NCI-H748 (cell line): ENCODE measurements around the gene CSGALNACT2.
"Not testable (repeated sequence)": the region's sequence is repeated elsewhere in the genome, so short reads cannot be mapped to it uniquely, and the experiment has no call there.

Experiments
- DNase-seq: peaks from one replicate; lab custom pipeline; 2025; ENCODE audit not compliant: unreplicated experiment; lab: John Stamatoyannopoulos, UW

CSGALNACT2 gene, protein sequence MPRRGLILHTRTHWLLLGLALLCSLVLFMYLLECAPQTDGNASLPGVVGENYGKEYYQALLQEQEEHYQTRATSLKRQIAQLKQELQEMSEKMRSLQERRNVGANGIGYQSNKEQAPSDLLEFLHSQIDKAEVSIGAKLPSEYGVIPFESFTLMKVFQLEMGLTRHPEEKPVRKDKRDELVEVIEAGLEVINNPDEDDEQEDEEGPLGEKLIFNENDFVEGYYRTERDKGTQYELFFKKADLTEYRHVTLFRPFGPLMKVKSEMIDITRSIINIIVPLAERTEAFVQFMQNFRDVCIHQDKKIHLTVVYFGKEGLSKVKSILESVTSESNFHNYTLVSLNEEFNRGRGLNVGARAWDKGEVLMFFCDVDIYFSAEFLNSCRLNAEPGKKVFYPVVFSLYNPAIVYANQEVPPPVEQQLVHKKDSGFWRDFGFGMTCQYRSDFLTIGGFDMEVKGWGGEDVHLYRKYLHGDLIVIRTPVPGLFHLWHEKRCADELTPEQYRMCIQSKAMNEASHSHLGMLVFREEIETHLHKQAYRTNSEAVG

DNA sequence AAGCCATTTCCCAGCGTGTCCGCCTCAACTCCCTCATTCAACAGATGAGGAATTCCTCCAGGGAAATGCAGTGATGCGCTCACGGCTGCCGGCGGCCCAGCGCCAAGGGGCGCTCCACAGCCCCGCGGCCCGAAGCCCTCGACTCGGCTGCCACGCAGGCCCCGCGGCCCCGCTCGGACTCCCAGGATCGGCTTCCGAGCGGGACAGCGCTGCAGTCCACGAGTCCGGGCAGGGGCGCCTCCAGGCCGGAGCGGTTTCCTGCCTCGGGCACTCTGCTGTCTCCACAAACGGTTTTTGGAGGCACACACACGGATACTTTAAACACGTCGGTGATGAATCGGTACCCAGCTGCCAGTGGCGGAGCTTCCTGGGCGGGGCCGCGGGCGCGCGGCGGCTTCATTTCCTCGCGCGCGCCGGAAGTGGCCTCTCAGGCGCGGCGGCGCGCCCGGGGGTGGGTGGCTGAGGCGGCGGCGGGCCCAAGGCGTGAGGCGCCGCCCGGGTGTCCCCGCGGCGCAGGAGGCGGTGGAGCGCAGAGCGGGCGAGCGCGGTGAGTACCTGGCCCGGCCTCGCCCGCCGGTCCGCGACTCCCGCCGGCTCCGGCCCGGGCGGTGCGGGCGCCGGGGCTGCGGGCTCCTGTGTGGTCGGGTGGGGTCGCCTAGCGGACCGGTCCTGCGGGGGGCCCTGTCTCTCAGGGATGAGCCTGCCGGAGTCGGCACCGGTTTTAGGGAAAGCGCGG is at the start of gene CSGALNACT2:
Gene CSGALNACT2, plus strand, starts transcription at position 425 of the 736 bp plus-strand sequence. CDS start 16,705 bp downstream, outside the sequence.
- peak; percentile 89 for DNase-seq

DNA sequence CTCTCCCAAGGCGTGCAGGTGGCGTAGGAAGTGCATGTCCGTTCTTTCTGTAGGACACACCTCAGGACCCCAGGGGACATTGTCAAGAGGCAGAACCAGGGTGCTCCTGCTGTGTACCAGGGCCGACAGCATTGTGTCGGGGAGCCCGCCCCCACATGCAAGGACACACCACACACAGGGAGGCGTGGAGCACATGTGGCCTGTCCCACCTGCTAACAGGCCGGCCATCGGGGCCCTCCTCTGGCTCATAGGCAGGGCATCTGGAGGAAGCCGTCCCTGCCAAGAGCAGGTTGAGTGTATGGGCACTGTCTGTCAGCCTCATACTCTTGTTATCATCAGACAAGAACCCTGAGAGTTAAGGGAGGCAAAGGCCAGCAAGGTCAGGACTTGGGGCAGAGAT is 48.7 kb upstream of the CSGALNACT2 start:
- DNase-seq = no peak

DNA sequence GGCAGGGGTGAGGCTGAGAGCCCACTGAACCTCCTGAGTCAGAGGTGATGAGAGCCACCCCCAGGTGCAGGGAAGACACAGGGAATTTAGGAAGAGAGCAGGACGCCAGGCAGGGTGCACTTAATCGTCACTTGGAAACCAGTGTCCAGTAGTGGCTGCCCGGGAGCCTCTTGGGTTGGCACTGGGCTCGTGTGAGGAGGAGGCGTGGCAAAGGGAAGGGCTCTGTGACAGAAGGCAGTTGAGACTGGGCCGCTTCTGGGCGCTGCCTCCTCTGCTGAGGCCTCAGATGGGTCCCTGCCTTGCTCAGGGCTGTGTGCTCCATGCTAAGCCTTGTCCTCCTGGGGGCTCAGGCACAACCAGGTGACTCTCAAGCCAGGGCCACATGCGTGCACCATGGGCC is 48.1 kb upstream of the CSGALNACT2 start:
- no peak for DNase-seq

DNA sequence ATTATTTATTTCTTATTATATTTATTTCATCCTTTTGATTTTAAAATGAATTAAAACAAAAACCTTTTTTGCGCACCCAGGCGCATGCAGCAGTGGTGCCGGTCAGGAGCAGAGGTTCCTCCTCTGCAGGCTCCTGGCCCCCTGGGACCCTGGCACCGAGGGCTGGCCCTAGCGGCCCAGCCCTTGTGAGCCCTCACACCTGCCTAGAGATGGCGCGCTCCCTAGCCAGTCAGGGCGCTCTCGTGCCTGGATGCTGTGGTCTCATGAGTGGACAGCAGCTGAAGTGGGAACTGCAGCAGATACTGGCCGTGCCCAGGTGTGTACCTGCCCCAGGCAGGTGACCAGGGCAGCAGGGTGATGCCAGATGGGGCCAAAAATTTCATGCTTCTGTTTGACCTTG is 47.6 kb upstream of the CSGALNACT2 start:
- DNase-seq = peak; percentile 4

DNA sequence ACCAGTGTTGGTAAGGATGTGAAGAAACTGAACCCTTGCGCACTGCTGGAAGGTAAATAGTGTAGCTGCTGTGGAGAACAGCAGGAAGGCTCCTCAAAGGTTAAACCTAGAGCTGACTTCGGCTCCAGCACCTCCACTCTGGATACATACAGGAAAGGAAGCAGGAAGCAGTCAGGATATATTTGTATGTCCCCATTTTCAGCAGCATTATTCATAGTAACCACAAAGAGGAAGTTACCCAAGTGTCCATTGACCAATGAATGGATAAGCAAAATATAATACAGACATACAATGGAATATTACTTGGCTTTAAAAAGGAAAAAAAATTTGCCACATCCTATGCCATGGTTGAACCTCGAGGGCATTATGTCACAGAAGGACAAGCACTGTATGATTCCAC is 46.4 kb upstream of the CSGALNACT2 start:
- DNase-seq = no peak

DNA sequence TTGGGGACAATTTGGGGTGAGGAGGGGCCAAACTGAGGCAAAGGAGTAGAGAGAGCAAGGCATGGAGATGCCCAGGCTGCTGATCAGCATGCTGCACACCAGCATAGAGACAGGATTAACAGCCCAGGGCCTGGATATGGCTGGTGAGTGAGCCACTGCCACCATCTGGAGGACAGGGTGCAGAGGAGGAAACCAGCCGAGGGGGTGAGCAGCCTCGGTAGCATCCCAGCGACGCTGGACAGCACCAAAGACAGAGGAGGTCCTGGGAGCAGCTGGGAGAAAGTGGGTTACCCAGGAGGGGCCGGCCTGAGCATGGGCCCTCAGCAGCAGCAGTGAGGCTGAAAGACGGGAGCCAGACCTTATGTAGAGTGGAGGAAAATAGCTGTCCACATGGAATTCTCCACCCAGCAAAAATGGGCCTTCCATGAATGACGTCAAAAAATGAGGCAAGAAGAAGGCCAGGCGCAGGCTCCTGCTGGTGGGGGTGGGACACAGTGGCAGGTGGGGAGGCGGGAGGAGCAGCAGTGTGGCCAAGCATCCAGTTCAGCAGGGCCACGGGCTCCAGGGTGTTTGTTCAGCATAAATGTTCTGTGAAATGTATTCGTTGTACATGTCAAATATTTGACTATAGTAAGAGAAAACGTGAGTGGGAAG is 44.7 kb upstream of the CSGALNACT2 start:
- peak; percentile 53 for DNase-seq

DNA sequence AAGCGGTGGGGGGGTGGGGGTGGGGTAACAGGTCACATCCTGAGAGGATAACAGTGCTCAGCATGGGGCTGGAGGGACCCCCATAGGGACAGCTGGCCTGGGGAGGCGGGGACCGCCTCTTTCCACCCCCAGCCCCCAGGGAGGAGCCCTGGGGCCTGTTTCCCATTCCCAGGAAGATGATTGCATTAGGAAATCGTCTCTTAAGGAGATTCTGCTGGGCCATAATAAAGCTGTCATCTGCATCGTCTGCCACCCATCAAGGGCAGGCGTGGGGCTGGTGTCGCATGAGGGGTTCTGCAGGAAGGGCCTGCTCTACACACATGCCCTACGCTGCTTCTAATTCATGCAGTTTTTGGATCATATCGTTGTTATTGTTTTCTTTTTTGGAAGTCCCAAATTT is 44.2 kb upstream of the CSGALNACT2 start:
- no peak for DNase-seq

DNA sequence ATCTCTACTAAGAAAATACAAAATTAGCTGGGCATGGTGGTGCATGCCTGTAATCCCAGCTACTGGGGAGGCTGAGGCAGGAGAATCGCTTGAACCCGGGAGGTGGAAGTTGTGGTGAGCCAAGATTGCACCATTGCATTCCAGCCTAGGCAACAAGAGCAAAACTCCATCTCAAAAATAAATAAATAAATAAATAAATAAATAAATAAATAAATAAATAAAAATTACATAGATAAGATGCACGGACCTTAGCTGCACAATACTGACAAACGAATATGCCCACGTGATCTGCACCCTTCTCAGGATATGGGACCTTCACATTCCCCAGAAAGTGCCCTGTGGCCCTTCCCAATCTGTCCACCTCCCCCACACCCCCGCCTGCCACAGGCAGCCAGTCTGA is 38.9 kb upstream of the CSGALNACT2 start:
- DNase-seq = not testable (repeated sequence)

DNA sequence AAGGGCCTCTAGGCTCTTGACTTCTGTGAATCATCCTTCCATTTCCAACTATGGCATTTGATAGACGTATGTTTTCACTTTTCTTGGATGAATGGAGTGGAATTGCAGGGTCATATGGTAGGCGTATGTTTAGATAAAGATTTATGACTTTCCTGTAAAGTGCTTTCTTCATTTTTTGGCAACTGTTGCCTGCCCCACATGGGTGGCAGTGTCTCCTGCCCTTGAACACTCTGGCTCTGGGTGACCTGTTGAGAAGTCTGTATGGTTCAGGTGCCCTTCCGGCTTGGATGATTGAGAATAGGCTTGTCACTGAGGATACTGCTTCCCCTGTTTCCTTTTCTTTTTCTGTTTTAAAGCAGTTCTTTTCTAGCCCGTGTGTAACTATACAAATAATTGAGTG is 38.3 kb upstream of the CSGALNACT2 start:
- no peak for DNase-seq

DNA sequence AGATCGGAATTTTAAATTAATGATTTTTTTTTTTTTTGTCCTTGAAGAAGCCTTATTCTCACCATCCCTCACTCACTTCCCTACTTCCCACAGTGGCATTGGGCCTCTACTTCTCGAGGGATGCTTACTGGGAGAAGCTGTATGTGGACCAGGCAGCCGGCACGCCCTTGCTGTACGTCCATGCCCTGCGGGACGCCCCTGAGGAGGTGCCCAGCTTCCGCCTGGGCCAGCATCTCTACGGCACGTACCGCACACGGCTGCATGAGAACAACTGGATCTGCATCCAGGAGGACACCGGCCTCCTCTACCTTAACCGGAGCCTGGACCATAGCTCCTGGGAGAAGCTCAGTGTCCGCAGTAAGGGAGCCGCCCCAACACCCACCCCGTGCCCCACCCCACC is 37.9 kb upstream of the CSGALNACT2 start:
- DNase-seq = no peak

DNA sequence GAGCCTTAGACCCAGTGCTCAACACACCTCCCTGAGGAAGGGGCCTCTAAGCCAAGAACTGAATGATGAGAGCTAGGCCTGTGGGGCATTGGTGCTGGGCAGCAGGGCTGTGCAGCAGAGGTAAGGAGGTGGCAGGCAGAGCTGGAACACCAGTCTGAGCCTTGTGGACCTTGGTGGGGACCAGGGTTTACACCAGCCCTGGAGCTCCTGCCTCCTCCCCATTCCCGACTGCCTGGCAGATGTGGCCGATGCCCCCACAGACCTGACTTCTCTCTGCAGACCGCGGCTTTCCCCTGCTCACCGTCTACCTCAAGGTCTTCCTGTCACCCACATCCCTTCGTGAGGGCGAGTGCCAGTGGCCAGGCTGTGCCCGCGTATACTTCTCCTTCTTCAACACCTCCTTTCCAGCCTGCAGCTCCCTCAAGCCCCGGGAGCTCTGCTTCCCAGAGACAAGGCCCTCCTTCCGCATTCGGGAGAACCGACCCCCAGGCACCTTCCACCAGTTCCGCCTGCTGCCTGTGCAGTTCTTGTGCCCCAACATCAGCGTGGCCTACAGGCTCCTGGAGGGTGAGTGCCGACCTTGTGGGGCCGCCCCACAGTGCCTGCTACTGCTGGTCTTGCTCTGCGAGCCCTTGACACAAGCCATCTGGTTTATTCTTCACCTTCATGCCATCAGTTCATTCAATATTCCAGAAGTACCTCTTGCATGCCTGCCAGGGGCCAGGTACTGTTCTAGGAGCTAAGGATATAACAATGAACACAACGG is 36.0 kb upstream of the CSGALNACT2 start:
- DNase-seq = no peak

DNA sequence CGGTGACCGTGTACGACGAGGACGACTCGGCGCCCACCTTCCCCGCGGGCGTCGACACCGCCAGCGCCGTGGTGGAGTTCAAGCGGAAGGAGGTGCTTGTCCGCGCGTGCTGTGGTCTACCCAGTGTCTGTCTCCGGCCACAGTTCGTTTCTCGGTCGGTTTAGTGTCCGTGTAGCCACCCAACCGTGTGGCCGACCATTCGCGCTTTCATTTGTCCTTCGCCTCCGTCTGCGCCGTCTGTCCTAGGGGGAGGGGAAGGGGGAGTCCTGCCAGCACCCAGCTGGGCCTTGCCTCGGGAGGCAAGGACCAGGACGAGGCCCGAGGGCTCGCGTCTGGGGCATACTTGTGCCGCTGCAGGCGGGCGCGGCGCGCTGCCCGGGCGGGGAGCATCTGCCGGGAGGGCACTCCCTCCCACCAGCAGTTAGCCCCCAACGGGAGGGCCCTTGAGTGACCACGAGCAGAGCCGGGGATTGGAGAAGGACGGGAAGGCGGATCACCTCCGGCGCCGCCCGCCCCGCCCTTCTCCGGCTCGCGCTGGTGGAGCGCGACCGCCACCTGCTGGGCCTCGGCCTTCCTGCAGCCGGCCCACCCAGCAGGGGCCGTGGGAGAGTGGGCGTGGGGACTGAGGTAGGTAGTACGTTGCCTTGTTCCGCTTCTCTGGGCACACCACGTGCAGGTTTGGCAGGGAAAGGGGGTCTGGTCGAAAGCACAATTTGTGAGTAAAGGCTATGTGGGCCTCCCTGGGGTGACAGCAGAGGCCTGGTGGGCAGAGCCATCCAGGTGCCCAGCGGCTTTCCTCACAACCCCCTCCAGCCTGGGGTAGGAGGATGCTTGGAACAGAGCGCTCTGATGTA is 32.9 kb upstream of the CSGALNACT2 start:
- peak; percentile 88 for DNase-seq

DNA sequence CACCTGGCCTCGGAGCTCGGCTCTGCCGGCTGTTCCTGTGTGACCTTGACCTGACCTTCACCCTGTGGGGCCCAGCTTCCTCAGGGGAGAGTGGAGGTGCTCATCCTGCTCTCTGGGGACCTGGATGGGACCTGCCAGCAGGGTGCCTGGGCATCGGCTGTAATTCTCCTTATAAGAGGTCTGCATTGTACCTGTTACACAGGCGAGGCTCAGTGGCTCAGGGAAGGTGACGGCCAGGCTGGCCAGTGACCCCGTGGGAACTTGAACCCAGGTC is 32.4 kb upstream of the CSGALNACT2 start:
- no peak for DNase-seq

DNA sequence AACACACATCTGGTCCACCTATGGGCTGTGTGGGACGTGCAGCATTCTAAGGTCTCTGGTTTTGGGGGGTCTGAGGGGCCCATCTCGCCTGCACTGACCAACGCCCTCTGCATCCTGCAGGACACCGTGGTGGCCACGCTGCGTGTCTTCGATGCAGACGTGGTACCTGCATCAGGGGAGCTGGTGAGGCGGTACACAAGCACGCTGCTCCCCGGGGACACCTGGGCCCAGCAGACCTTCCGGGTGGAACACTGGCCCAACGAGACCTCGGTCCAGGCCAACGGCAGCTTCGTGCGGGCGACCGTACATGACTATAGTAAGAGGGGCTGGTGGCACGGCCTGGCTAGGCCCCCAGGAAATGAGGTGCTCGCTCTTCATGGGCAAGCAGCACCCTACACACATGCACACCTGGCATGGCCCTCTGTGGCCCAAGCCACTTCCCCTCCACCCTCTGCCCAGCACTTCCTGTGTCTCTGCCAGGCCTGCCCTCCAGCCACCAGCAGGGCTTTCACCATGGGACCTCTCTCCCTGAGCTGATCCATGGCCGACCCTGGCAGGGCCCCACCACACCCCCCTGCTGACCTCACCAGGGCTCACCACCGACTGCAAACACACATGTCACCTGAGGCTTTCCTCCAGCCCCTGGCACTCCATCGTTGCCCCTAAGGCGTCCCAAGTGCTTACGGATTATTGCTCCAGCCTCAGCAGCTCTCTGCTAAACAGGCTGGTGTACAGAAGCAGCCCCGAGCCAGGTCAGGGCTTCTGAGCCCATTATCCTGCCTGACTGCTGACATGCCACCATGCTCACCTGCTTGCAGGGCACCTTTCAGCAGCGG is 31.8 kb upstream of the CSGALNACT2 start:
- DNase-seq = no peak

DNA sequence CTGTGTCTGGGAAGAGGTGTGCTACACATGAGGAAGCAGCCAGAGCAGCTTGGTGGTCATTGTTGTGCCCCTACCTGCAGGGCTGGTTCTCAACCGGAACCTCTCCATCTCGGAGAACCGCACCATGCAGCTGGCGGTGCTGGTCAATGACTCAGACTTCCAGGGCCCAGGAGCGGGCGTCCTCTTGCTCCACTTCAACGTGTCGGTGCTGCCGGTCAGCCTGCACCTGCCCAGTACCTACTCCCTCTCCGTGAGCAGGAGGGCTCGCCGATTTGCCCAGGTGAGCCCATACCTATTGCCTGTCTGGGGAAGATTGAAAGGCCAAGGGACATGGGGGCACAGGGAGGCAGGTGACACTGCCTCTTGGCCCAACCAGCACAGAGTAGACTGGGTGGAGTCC is 29.3 kb upstream of the CSGALNACT2 start:
- DNase-seq = no peak

DNA sequence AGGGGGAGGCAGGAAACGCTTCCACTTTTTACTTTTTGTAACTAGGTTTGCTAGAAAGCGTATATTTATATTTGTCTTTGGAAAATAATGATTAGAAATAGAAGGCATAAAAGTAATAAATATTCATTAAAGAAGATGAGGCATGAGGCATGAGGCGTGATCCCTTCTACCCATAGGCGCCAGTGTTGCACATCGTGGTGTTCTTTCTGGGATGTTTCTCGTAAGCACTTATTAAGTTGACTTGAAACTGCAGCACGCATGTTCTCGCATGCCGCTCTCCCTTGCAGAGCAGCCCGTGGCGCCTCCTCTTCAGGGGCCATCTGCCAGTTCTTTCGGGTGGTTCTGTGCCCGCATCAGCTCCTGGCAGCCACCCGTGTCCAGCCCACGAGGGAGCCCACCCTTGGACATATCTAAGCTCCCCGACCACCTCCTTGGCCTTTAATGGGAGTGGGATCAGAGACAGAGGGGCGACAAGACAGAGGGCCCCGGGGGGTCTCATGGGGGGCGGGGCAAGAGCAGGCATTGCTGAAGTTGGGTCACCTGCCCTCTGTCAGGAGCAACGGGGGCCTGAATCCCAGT is 28.5 kb upstream of the CSGALNACT2 start:
- no peak for DNase-seq

DNA sequence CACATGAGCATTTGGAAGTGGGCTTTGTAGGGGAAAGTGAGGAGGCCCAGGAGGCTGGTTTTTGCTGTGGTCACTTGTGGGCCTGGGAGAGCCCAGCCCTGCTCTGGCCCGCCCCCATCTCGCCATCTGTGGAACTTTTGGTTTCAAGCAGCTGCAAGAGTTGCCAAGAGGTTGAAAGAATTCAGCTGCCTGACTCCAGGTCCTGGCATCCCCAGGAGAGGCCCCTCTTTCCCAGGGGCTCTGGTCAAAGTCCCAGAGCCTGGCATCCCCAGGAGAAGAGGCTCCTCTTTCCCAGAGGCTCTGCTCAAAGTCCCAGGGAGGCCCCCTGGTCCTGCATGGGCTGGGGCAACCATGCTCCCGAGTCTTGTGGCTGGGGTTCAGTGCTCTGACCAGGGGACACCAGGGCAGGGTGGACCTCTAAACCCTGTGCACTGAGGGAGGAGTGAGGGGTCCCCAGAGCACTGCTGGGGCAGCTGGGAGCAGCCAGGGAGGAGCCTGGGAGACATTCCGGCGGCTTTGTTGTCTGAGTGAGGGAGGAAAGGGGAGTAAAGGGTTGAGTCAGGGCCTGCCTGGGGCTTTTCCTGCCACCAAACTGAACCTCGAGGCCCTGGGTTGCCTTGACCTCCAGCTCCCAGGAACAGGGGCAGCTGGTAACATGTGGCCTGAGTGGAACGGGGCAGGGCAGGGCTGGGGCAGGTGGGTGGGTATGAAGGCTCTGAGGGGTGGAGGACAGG is 27.7 kb upstream of the CSGALNACT2 start:
- no peak for DNase-seq

DNA sequence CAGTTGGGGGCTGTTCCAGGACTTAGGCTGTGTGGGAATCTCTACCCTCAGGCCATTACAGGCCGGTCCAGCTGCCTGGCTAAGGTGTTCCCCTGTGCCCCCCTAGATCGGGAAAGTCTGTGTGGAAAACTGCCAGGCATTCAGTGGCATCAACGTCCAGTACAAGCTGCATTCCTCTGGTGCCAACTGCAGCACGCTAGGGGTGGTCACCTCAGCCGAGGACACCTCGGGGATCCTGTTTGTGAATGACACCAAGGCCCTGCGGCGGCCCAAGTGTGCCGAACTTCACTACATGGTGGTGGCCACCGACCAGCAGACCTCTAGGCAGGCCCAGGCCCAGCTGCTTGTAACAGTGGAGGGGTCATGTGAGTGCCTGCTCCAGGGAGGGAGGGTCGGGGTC is 27.1 kb upstream of the CSGALNACT2 start:
- no peak for DNase-seq
